Anterior cingulate cortex (tissue), 58 donors: Measurements from ENCODE around the gene NABP2.
"Not testable (repeated sequence)": the region's sequence is repeated elsewhere in the genome, so short reads cannot be mapped to it uniquely, and the experiment has no call there.

Experiments
- DNase-seq, 58 donors: peaks; one replicate each; lab custom pipeline; 2025; lab: John Stamatoyannopoulos, UW

NABP2 gene

DNA sequence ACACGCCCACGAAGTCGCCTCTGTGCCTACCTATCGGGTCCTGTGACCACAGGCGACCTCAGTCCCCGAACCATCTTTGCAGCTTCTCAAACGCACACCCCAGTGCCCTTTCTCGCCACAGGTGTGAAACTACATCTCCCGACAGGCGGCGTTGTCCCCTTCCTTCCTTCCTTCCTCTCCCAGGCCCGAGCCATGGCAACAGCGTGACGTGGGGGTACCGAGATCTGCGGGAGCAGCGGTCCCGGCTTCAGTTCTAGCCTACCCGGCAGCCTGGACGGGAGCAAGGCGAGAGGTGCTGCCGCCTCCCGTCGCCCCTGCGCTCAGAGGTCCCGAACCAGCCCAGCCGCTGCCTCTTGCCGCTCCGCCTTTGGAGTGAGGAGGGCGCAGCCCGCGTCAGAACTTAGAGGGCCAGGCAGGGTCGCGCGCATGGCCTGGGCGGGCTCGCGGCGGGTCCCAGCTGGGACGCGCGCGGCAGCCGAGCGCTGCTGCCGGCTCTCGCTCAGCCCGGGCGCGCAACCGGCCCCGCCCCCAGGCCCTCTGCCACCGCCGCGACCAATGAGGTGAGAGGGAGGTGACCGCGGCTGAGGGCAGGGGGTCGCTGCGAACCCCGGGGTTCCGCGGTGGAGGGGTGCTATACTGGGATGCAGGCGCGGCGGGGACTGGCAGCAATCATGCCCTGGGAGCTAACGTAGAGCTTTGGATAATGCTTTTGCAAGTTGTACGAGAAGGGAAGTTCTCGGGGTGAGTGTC lies 42.7 kb downstream of the NABP2 start, which contains the start of gene COQ10A:
Gene COQ10A, plus strand, starts transcription at position 250 of the 750 bp plus-strand sequence. Its CDS starts 177 bp downstream, at position 427.
- peak; percentile 27 to 91 (median 81) for DNase-seq

DNA sequence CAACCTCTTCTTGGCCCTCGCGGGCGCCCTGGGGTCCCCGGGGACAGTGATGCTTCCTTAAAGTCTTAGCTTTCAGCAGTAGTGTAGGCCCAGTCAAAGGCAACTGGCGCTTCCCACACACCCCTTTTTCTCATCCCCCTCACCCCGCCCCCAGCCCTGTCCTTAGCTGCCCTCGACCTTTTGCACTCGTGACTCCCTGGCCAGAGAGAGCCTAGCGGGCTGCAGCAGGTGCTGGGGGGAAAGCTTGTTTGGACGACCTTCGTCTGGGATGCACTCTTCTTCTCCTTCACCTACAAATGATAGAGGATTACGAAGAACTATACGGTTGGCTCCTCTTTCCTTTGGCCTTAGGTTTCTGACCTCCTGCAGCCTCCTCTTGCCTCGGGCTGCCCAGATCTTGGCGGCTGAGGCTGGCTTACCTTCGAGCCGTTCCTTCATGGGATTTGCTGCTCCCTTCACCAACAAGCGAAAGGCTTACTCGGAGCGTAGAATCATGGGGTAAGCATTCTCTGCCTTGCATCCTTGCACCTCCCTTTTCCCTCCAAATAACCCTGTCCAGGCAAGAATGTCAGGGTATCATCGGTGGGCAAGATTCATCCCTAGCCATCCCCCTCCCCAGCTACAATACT lies 43.4 kb downstream of the NABP2 start:
- DNase-seq, result peak in 2 of 58 donors; percentile 20 to 40

DNA sequence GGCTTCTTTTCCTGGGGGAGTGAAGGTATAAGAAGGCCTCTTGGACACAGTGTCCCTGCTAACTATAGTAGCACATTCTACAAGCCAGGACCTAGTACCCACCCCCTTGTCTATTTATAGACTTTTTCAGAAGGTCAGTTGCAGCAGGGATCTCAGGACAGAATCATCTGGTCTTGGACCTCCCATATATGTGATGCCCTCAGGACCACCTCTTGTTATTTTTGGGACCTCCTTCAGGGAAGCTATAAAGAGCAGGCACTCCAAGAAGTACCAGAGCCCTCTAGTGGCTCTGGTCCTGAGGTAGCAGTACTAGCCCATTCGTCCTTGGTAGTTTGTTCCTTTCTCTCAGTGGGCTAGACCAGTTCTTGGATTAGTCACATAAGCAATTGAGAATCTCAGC lies 46.9 kb downstream of the NABP2 start:
- DNase-seq, result peak in 1 of 58 donors; percentile 16

DNA sequence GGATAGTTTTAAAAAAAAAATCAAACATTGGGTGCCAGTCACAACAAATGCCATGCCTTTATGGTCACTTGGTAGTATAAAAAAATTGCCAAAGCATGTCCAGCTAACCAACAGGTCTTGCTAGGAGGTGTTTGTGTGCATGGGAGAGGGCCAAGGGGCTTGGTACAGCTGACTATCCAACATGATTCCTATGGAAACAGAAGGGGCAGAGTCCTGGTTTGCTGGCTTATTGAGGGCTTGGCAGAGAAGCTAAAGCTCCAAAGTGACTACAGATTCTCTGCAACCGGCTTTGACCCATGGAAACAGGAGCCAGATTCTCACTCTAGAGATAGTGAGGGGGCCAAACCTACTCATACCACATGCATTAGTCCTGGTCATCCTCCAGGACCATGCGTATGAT lies 48.3 kb downstream of the NABP2 start:
- DNase-seq, result not testable (repeated sequence)

DNA sequence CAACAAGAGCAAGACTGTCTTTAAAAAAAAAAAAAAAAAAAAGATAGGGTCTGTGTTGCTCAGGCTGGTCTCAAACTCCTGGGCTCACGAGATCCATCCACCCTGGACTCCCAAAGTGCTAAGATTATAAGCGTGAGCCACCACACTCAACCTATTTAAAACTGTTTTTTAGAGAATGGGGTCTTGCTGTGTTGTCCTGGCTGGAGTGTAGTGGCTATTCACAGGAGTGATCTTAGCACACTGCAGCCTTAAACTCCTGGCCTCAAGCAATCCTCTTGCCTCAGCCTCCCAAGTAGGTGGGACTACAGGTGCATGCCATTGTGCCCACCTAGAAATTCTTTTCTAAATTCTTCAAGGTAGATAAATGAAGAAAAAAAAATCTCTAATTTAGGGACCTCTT lies 50.2 kb downstream of the NABP2 start:
- no peak for DNase-seq

DNA sequence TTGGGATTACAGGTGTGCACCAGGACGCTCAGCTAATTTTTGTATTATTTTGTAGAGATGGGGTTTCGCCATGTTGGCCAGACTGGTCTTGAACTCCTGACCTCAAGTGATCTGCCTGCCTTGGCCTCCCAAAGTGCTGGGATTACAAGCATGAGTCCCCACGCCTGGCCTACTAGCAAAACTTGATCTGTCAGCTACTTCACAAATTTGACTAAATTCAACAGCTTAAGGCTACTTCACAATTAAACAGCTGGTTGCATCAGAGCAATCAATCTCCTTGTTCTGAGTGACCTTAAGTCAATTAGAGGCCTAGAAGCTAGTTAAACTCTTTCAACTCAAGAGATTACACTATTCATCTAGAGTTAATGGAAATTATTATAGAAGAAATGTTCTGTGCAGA lies 54.8 kb downstream of the NABP2 start:
- DNase-seq, result no peak
